ENCODE data around the gene RPL13A. TPM values are rescaled to one million over a fixed set of nuclear protein-coding genes. Genes with fewer than 3 reads are reported as not detected.

RPL13A gene
- 2,421 and 3,942 TPM in 2 replicates for total RNA-seq (ENCODE audit: low replicate concordance)

DNA sequence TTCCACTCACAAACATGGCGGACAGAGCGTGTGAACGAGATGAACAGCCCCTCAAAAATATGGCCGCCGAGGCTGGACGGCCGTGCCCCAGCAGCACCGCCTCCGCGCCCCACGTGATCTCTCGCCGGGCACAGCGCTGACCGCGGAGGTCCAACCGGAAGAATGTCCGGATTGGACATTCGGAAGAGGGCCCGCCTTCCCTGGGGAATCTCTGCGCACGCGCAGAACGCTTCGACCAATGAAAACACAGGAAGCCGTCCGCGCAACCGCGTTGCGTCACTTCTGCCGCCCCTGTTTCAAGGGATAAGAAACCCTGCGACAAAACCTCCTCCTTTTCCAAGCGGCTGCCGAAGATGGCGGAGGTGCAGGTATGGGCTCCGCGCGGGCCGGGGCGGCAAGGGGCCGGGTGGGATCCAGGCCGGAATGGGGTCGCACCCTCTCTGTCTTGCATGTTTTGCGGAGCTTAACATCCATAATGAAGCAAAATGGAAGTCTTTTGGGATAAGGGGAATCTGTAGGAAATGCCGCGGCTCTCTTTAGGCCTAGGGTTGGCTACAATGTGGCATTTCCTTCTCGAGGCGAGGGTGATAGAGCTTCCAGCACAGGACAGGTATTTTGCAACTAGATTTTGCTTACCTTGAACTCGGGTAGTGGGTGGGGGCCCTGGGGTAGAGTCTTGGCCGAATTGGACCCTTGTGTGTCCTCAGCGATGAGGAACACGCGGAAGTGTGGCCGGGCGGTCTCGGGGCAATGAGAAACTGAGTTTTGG lies at the start of gene RPL13A:
RPL13A (plus strand) TSS at position 332 of the 769 bp plus-strand sequence; CDS start at position 354, 22 bp downstream.

DNA sequence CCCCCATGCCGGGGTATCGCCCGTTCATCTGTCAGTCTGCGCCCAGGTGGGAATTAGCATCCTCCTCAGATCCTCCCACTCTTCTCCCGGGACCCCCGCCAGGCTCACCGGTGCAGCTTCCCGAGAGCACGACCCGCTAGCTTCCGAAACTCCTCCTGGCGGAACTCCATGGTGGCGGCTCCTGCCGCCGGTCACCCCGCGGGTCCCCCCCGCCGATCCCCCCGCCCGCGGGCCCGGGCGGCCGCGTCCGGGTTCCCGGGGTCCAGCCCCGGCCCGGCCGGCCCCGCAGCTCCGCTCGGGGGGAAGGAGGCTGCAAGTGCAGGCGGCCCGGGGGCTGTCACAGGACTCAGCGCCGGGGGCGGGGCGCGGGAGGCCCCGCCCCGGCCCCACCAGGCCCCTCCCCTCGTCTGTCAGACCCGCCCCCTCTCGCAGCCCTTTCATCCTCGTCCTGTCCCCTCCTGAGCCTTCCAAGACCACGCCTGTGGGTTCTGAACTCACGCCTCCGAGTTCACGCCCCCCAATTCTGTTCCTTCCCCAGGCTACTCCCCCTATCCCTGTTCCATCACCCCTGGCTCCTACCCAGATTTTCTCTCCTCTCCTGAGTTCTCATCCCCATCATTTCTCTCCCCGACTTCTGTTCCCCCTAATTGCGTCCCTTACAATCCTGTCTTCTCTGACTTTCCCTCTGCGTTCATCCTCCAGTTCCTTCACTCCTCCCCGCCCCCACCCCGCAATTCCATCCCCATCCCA lies 46.0 kb upstream of the RPL13A start, which contains the start of gene SLC17A7:
SLC17A7 (minus strand) TSS at position 318 of the 750 bp plus-strand sequence; CDS start at position 170, 148 bp downstream.

DNA sequence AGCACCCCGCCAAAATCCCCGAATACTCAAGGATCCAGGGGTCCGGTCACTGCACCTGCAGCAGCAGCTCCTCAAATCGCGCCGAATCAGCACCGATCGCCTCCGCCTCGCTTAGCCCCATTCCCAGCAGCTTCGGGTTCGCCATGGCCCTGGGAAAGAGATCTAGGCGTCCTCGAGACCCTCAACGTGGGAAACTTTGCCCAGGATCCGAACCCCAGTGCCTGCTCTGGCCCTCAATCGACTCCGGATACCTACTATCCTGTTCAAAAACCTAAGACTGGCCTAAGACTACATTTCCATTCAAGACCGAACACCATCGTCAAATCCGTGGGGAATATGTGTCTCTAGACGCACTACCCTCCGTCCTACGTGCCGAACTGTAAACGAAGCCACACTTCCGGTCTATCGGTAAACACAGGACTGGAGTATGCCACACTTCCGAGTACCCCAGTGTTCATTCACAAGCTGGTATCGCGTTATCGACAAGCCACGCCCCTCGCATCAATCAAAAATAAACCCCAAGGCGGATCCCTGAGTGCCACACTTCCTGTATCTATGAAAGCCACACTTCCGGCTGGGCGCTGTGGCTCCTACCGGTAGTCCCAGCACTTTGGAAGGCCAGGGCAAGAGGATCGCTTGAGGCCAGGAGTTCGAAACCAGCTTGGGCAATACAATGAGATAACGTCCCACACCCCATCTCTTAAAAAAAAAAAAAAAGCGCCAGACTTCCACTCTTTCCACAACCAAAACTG lies 35.8 kb upstream of the RPL13A start, which contains the start of gene PIH1D1:
PIH1D1 (minus strand) TSS at position 385 of the 752 bp plus-strand sequence; CDS start at position 145, 240 bp downstream.

DNA sequence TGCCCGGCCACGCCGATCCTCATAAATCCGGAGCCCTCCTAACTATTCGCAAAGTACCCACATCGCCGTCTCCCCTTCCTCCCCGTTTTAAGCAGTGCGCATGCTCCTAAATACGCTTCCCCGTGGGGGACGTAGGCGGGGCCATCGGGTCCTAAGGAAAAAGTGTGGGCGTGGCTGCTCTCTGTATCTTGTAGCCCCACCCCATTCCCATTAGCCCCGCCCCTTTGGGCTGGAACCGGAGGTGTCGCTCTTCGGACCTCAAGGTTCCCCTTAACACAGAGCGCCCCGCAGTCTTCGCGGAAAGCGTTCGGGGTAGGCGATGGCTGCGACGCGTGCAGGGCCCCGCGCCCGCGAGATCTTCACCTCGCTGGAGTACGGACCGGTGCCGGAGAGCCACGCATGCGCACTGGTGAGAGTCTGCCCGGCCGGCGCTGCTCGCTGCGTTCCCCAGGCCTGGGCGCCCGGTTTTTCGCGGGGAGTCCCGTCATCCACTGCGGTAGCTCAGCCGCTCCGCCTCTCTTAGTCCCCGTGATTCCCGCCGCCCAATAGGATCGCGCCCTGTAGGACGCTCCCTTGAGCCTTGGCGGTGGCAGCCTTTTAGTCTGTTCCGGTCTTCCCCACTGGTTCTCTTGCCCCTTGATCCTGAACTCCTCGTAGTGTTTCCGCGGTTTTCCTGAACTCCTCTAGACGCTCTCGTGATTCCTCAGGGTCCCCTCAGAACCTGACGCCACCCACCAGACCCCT lies 34.2 kb upstream of the RPL13A start, which contains the start of gene ALDH16A1:
ALDH16A1 (plus strand) TSS at position 213 of the 744 bp plus-strand sequence; CDS start at position 320, 107 bp downstream.

DNA sequence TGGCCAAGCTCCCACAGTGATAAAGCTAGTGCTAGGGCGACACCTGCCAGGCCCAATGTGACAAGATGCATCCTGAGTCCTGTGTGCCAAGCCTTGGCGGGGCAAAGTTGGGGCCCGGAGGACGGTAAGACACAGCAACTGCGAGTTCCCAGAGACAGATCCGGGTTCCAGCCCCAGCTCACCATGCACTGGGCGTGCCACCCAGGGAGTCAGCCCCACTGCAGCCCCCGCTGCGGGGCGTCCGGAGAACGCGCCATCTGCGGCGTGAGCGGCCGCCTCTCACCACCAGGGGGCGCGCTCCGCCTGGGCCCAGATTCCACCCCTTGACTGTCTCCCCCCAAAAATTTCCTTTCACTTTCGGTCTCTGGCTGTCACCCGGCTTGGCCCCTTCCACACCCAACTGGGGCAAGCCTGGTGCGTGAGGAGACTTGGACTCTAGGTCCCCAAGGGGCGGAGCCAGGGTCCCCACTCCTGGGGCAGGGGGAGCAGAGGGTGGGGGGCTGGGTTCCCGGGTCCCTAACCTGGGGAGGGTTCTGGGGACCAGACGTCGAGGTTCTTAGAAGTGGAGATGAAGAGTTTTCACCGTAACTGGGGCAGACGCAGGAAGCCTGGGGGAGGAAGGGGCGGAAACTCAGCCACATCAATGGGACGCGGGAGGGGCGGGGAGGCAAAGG lies 13.4 kb upstream of the RPL13A start, which contains the start of gene FLT3LG:
FLT3LG (plus strand) TSS at position 348 of the 674 bp plus-strand sequence. CDS start 425 bp downstream, outside the sequence.

Other genes with a start within 250 kb of the RPL13A start
- 0.08 TPM in 1 of 2 replicates, not detected in the other for gene SLC6A16, start 162.4 kb upstream of the RPL13A start, total RNA-seq (ENCODE audit: low replicate concordance)
- not detected in 2 replicates for gene CD37, start 152.2 kb upstream of the RPL13A start, total RNA-seq (ENCODE audit: low replicate concordance)
- 6.4 and 31.6 TPM in 2 replicates for gene TEAD2, start 125.2 kb upstream of the RPL13A start, total RNA-seq (ENCODE audit: low replicate concordance)
- 0.23 TPM in 1 of 2 replicates, not detected in the other for gene DKKL1, start 123.7 kb upstream of the RPL13A start, total RNA-seq (ENCODE audit: low replicate concordance)
- not detected in 2 replicates for gene KASH5, start 99.4 kb upstream of the RPL13A start, total RNA-seq (ENCODE audit: low replicate concordance)
- gene PTH2, start 64.2 kb upstream of the RPL13A start, total RNA-seq (ENCODE audit: low replicate concordance), result not detected in 2 replicates
- gene GFY, start 62.2 kb upstream of the RPL13A start, total RNA-seq (ENCODE audit: low replicate concordance), result not detected in 2 replicates
- 0.08 and 0.12 TPM in 2 replicates for gene SLC17A7, start 46.1 kb upstream of the RPL13A start, total RNA-seq (ENCODE audit: low replicate concordance)
- 115 and 116 TPM in 2 replicates for gene PIH1D1, start 35.8 kb upstream of the RPL13A start, total RNA-seq (ENCODE audit: low replicate concordance)
- 19.8 and 32.2 TPM in 2 replicates for gene ALDH16A1, start 34.4 kb upstream of the RPL13A start, total RNA-seq (ENCODE audit: low replicate concordance)
- gene FLT3LG, start 13.4 kb upstream of the RPL13A start, total RNA-seq (ENCODE audit: low replicate concordance), result 1.9 and 3.0 TPM in 2 replicates
- gene RPS11, start 8.8 kb downstream of the RPL13A start, total RNA-seq (ENCODE audit: low replicate concordance), result 3,953 and 4,004 TPM in 2 replicates
- 42.0 and 49.7 TPM in 2 replicates for gene FCGRT, start 25.1 kb downstream of the RPL13A start, total RNA-seq (ENCODE audit: low replicate concordance)
- 288 and 330 TPM in 2 replicates for gene RCN3, start 40.4 kb downstream of the RPL13A start, total RNA-seq (ENCODE audit: low replicate concordance)
- gene NOSIP, start 92.9 kb downstream of the RPL13A start, total RNA-seq (ENCODE audit: low replicate concordance), result 95.9 and 120 TPM in 2 replicates
- gene PRRG2, start 93.7 kb downstream of the RPL13A start, total RNA-seq (ENCODE audit: low replicate concordance), result 0.12 and 0.83 TPM in 2 replicates
- gene PRR12, start 103.6 kb downstream of the RPL13A start, total RNA-seq (ENCODE audit: low replicate concordance), result 1.1 and 1.2 TPM in 2 replicates
- 53.2 and 59.3 TPM in 2 replicates for gene RRAS, start 152.5 kb downstream of the RPL13A start, total RNA-seq (ENCODE audit: low replicate concordance)
- 5.1 and 9.2 TPM in 2 replicates for gene SCAF1, start 154.6 kb downstream of the RPL13A start, total RNA-seq (ENCODE audit: low replicate concordance)
- gene IRF3, start 178.2 kb downstream of the RPL13A start, total RNA-seq (ENCODE audit: low replicate concordance), result 48.9 and 55.8 TPM in 2 replicates
- 2.2 and 3.0 TPM in 2 replicates for gene BCL2L12, start 178.3 kb downstream of the RPL13A start, total RNA-seq (ENCODE audit: low replicate concordance)
- gene PRMT1, start 189.7 kb downstream of the RPL13A start, total RNA-seq (ENCODE audit: low replicate concordance), result 531 and 544 TPM in 2 replicates
- gene ADM5, start 202.0 kb downstream of the RPL13A start, total RNA-seq (ENCODE audit: low replicate concordance), result 0.15 and 0.59 TPM in 2 replicates
- gene CPT1C, start 203.5 kb downstream of the RPL13A start, total RNA-seq (ENCODE audit: low replicate concordance), result 11.7 and 21.6 TPM in 2 replicates